Ascending aorta (tissue), 2 donors: ENCODE data around the gene CYP27C1. TPM values are rescaled to one million over a fixed set of nuclear protein-coding genes. Genes with fewer than 3 reads are reported as not detected.
A peak's percentile ranks its signal among the peaks of the same experiment; 100 is the strongest.

Experiments used
- DNase-seq, 2 donors: peaks; one replicate each; pipeline ENCODE4 v3.0.0-alpha.2; 2019; ENCODE audit warnings: low spot score in 2 of 2
- H3K27ac ChIP-seq, 2 donors: fragments of 200-600 bp; sonication (generic); one replicate each; pipeline ENCODE4 v1.5.1; 2016 to 2017; ENCODE audit warnings: mild to moderate bottlenecking in 1 of 2
- H3K27me3 ChIP-seq: fragments of 200-600 bp; sonication (generic); one replicate; pipeline ENCODE4 v1.5.1; 2017
- H3K36me3 ChIP-seq, 2 donors: fragments of 200-600 bp; sonication (generic); one replicate each; pipeline ENCODE4 v1.5.1; 2016
- H3K4me1 ChIP-seq, 2 donors: fragments of 200-600 bp; sonication (generic); one replicate each; pipeline ENCODE4 v1.5.1; 2016 to 2017; ENCODE audit warnings: mild to moderate bottlenecking in 1 of 2
- H3K4me3 ChIP-seq, 2 donors: fragments of 200-600 bp; sonication (generic); one replicate each; pipeline ENCODE4 v1.5.1; 2016 to 2017; ENCODE audit warnings: mild to moderate bottlenecking in 1 of 2
- H3K9me3 ChIP-seq, 2 donors: fragments of 200-600 bp; sonication (generic); one replicate each; pipeline ENCODE4 v1.5.1; 2016
- intact Hi-C: fragments of 100-400 bp; cut with DNase I; formaldehyde crosslinking; loops from one replicate; pipeline ENCODE4 v1.15.1; 2023
- total RNA-seq: library from RNA; depleted of rRNA; stranded (reverse); fragments of >200 nt; gene quantifications from one replicate; pipeline ENCODE4 v1.1.0, GENCODE V29; 2016
- TF ChIP-seq, protein P1 (sequence below), 3 experiments: fragments of 200-600 bp in 2 of 3; fragments of 450-650 bp in 1 of 3; sonication (generic) in 2 of 3; IDR thresholded peaks; one replicate each; pipeline ENCODE4 v1.5.1; 2016 to 2019; ENCODE audit warnings: antibody characterized with exemption in 3 of 3, mild to moderate bottlenecking in 1 of 3, moderate library complexity in 1 of 3

The CYP27C1 gene, protein sequence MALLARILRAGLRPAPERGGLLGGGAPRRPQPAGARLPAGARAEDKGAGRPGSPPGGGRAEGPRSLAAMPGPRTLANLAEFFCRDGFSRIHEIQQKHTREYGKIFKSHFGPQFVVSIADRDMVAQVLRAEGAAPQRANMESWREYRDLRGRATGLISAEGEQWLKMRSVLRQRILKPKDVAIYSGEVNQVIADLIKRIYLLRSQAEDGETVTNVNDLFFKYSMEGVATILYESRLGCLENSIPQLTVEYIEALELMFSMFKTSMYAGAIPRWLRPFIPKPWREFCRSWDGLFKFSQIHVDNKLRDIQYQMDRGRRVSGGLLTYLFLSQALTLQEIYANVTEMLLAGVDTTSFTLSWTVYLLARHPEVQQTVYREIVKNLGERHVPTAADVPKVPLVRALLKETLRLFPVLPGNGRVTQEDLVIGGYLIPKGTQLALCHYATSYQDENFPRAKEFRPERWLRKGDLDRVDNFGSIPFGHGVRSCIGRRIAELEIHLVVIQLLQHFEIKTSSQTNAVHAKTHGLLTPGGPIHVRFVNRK
- total RNA-seq, result not detected

DNA sequence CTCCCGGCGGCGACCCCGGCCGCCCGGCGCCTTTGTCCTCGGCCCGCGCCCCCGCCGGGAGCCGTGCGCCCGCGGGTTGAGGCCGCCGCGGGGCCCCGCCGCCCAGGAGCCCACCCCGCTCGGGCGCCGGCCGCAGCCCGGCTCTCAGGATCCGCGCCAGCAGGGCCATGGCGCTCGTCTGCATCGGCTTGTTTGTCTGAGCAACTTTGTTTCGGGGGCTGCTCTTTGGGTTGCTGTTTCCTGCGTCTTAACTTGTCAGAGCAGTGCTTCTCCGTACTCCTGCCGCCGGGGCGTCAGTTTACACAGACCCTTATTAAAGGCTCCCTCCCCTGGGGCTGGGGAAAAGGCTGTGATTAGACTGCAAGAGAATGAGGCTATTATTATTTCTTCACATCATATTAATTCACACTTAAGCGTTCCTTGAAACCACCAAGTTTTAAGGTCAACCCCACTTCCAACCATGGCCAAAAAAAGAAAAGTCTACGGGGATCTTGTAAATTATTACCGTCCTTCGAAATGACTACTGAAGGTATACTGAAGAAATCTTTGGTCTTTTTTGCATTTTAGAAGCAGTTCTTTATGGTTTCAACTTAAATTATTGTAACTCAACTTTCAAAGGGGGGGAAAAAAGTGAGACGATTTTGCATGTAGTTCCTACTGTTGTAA is at the start of gene CYP27C1:
Gene CYP27C1, minus strand, starts transcription at position 198 of the 666 bp plus-strand sequence. Its CDS starts 29 bp downstream, at position 169.
- DNase-seq, result no peak
- H3K4me1 ChIP-seq, result peaks cover 8 to 12% of the 10 kb centered on the region in 2 donors
- peaks cover 22% of the 10 kb centered on the region for H3K27me3 ChIP-seq
- intact Hi-C loops, result no loop called here
- H3K4me3 ChIP-seq, result peak within 1 kb of the TSS; percentile 64 to 69
- no peak within 1 kb of the TSS for H3K27ac ChIP-seq
- H3K9me3 ChIP-seq, result no peaks in the 10 kb centered on the region
- TF ChIP-seq, protein P1, sequence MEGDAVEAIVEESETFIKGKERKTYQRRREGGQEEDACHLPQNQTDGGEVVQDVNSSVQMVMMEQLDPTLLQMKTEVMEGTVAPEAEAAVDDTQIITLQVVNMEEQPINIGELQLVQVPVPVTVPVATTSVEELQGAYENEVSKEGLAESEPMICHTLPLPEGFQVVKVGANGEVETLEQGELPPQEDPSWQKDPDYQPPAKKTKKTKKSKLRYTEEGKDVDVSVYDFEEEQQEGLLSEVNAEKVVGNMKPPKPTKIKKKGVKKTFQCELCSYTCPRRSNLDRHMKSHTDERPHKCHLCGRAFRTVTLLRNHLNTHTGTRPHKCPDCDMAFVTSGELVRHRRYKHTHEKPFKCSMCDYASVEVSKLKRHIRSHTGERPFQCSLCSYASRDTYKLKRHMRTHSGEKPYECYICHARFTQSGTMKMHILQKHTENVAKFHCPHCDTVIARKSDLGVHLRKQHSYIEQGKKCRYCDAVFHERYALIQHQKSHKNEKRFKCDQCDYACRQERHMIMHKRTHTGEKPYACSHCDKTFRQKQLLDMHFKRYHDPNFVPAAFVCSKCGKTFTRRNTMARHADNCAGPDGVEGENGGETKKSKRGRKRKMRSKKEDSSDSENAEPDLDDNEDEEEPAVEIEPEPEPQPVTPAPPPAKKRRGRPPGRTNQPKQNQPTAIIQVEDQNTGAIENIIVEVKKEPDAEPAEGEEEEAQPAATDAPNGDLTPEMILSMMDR (IDR thresholded peaks at IDR 0.05), result no peak
- no peaks in the 10 kb centered on the region for H3K36me3 ChIP-seq

DNA sequence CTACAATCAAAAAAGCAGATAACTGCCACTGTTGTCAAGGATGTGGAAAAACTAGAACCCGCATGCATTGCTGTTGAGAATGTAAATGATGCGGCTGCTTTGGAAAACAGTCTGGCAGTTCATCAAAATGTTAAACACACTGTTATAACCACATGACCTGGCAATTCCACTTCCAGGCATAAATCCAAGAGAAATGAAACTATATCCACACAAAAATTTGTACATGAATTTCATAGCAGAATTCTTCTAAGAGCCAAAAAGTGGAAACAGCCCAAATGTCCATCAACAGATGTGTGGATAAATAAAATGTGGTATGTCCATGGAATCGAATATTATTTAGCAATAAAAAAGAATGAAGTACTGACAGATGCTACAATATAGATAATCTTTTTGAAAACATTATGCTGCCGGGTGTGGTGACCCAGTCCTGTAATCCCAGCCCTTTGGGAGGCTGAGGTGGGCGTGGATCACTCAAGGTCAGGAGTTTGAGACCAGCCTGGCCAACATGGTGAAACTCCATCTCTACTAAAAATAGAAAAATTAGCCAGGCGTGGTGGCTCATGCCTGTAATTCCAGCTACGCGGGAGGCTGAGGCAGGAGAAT is 41.8 kb upstream of the CYP27C1 start:
- intact Hi-C loops, result no loop called here
- TF ChIP-seq, protein P1 (IDR thresholded peaks at IDR 0.05), result no peak
- H3K27me3 ChIP-seq, result no peaks in the 10 kb centered on the region
- no peaks in the 10 kb centered on the region for H3K4me1 ChIP-seq
- H3K27ac ChIP-seq, result no peak overlapping the region
- H3K9me3 ChIP-seq, result peaks cover 0 to 11% of the 10 kb centered on the region in 2 donors
- peaks cover 35 to 66% of the 10 kb centered on the region in 2 donors for H3K36me3 ChIP-seq
- no peak for DNase-seq
- no peak overlapping the region for H3K4me3 ChIP-seq

DNA sequence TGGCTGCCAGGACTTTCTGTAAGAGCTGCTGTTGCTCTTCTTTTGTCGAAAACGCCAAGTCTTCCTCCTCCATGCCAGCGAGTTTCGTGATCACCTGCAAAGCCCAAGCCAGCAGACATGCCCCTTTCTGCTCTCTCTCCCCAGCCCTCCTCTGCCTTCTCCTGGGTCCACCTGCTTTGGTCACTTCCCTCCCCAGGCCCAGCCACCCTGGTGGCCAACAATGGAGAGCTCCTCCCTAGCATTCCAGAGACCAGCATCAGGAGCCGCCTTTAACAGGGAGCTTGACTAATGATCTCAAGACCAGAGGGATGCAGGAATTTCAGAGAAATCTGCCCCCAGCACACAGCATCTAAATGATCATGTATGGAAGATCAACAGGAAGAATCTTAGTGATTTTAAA is 39.3 kb upstream of the CYP27C1 start:
- DNase-seq, result no peak
- Histone ChIP-seq H3K4me3 (no peak overlapping the region), H3K27ac (no peak overlapping the region), H3K9me3 (peaks cover 0 to 11% of the 10 kb centered on the region in 2 donors), H3K27me3 (no peaks in the 10 kb centered on the region), H3K4me1 (no peaks in the 10 kb centered on the region), H3K36me3 (peaks cover 41 to 70% of the 10 kb centered on the region in 2 donors)
- TF ChIP-seq, protein P1 (IDR thresholded peaks at IDR 0.05), result no peak
- intact Hi-C loops, result no loop called here

DNA sequence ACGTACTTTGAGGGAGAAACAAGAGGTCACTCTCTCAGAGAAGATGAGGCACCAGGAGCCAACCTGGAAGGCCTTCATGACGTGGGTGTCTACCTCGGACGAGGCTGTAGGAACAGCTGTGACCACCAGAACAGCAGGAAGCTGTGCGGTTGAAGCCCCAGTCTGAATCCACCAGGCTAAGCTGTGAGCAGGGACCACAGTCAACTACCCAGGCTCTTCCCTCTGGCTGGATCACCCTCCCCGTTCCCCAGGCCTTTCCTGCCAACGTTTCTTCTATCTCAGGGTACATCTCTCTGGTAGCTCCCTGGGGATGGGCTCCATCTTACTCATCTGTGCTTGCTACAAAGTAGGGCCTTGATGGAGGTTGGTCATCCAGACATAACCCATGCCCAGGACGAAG is 36.8 kb upstream of the CYP27C1 start:
- Histone ChIP-seq H3K4me3 (no peak overlapping the region), H3K27ac (no peak overlapping the region), H3K36me3 (peaks cover 41 to 54% of the 10 kb centered on the region in 2 donors), H3K27me3 (no peaks in the 10 kb centered on the region), H3K9me3 (no peaks in the 10 kb centered on the region), H3K4me1 (no peaks in the 10 kb centered on the region)
- DNase-seq, result no peak
- TF ChIP-seq, protein P1 (IDR thresholded peaks at IDR 0.05), result no peak
- intact Hi-C loops, result no loop called here

DNA sequence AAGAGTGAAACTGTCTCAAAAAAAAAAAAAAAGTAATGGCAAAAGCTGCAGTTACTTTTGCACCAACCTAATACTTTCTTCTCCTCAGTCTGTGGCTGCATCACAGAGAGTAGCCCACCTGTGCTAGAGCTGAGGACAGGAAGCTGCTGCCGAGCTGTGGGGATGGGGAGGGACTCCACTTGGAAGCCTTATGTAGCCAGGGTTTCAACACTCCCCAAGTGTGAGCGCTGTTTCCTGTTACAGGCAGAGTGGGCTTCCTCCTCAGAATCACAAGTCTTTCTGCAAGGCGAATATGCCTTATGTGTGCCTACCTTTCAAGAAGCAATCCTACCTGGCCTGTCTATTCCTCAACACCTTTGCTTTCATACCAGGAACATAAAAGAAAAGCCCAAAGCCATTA is 36.3 kb upstream of the CYP27C1 start:
- Histone ChIP-seq H3K27ac (no peak overlapping the region), H3K4me1 (no peaks in the 10 kb centered on the region), H3K9me3 (no peaks in the 10 kb centered on the region), H3K36me3 (peaks cover 41 to 50% of the 10 kb centered on the region in 2 donors), H3K4me3 (no peak overlapping the region), H3K27me3 (no peaks in the 10 kb centered on the region)
- TF ChIP-seq, protein P1 (IDR thresholded peaks at IDR 0.05), result no peak
- DNase-seq, result no peak
- intact Hi-C loops, result no loop called here
